Neural cell (in vitro differentiated cells): ENCODE results near the gene PCP4. TPM values are rescaled to one million over a fixed set of nuclear protein-coding genes. Genes with fewer than 3 reads are reported as not detected.
A peak's percentile ranks its signal among the peaks of the same experiment; 100 is the strongest.

Source experiments
- H2AFZ ChIP-seq: fragments of 200-600, 300-800 bp; sonication (generic), shearing (Covaris generic); 2 replicates; pipeline ENCODE4 v1.6.0; 2014; ENCODE audit warnings: low read depth, mild to moderate bottlenecking, antibody characterized with exemption, low read length, moderate library complexity
- H3F3A ChIP-seq: fragments of 200-600 bp; shearing (Covaris generic); 2 replicates; pipeline ENCODE4 v1.6.1; 2016; ENCODE audit warnings: mild to moderate bottlenecking, moderate library complexity, mixed read lengths, antibody characterized with exemption, low read length; ENCODE audit not compliant: insufficient read depth, poor library complexity, severe bottlenecking
- H3K27ac ChIP-seq: fragments of 200-600, 300-800 bp; sonication (generic), shearing (Covaris generic); 2 replicates; pipeline ENCODE4 v1.5.1; 2014; ENCODE audit warnings: mild to moderate bottlenecking, low read length, moderate library complexity
- H3K27me3 ChIP-seq: fragments of 300-800, 200-600 bp; sonication (generic), shearing (Covaris generic); 2 replicates; pipeline ENCODE4 v1.6.0; 2014; ENCODE audit warnings: mild to moderate bottlenecking, low read depth, low read length, moderate library complexity; ENCODE audit not compliant: insufficient read depth
- H3K36me3 ChIP-seq: fragments of 300-800, 200-600 bp; sonication (generic), shearing (Covaris generic); 2 replicates; pipeline ENCODE4 v1.5.1; 2014; ENCODE audit warnings: mild to moderate bottlenecking, antibody characterized with exemption, low read length, moderate library complexity; ENCODE audit not compliant: insufficient read depth
- H3K4me2 ChIP-seq: fragments of 300-800, 200-600 bp; sonication (generic), shearing (Covaris generic); 2 replicates; pipeline ENCODE4 v1.6.0; 2014; ENCODE audit warnings: mild to moderate bottlenecking, low read length
- H3K4me3 ChIP-seq: fragments of 300-800, 200-600 bp; sonication (generic), shearing (Covaris generic); 2 replicates; pipeline ENCODE4 v1.5.1; 2014; ENCODE audit warnings: mild to moderate bottlenecking, low read length, moderate library complexity
- H3K79me2 ChIP-seq: fragments of 200-600 bp; shearing (Covaris generic); replicated peaks from 2 replicates; pipeline ENCODE4 v1.6.0; 2014; ENCODE audit warnings: mild to moderate bottlenecking, low read length, moderate library complexity; ENCODE audit not compliant: insufficient read depth
- H3K9ac ChIP-seq: fragments of 300-800, 200-600 bp; sonication (generic), shearing (Covaris generic); 2 replicates; pipeline ENCODE4 v1.6.1; 2016; ENCODE audit warnings: mild to moderate bottlenecking, low read length, mixed read lengths
- H3K9me2 ChIP-seq: fragments of 200-600 bp; shearing (Covaris generic); 2 replicates; pipeline ENCODE4 v1.6.1; 2016; ENCODE audit warnings: mild to moderate bottlenecking, low read length, mixed read lengths; ENCODE audit not compliant: insufficient read depth
- H3K9me3 ChIP-seq: fragments of 200-600, 300-800 bp; sonication (generic), shearing (Covaris generic); 2 replicates; pipeline ENCODE4 v1.6.1; 2016; ENCODE audit warnings: mild to moderate bottlenecking, mixed run types, low read length, moderate library complexity, mixed read lengths
- H4K20me1 ChIP-seq: fragments of 200-600 bp; shearing (Covaris generic); 2 replicates; pipeline ENCODE4 v1.6.1; 2016; ENCODE audit warnings: mild to moderate bottlenecking, mixed run types; ENCODE audit not compliant: insufficient read depth
- EP300 ChIP-seq: fragments of 450-650 bp; conservative IDR thresholded peaks from 2 replicates; pipeline ENCODE4 v1.6.1; 2014; ENCODE audit warnings: antibody characterized with exemption, mild to moderate bottlenecking, moderate library complexity; ENCODE audit not compliant: poor library complexity, severe bottlenecking
- EZH2 ChIP-seq: fragments of 200-600, 300-800 bp; shearing (Covaris generic), sonication (generic); IDR thresholded peaks from 2 replicates; pipeline ENCODE4 v1.6.1; 2014; ENCODE audit warnings: antibody characterized with exemption, low read length, borderline replicate concordance, mild to moderate bottlenecking; ENCODE audit not compliant: insufficient read depth, poor library complexity, severe bottlenecking
- MXI1 ChIP-seq: fragments of 450-650 bp; conservative IDR thresholded peaks from 2 replicates; pipeline ENCODE4 v1.6.1; 2014; ENCODE audit warnings: antibody characterized with exemption, mild to moderate bottlenecking; ENCODE audit not compliant: poor library complexity, severe bottlenecking
- POLR2AphosphoS5 ChIP-seq: IDR thresholded peaks from 2 replicates; pipeline ENCODE4 v1.6.1; 2012
- RAD21 ChIP-seq: fragments of 450-650 bp; conservative IDR thresholded peaks from 2 replicates; pipeline ENCODE4 v1.6.1; 2014; ENCODE audit warnings: antibody characterized with exemption, mild to moderate bottlenecking, moderate library complexity
- SMC3 ChIP-seq: fragments of 450-650 bp; conservative IDR thresholded peaks from 2 replicates; pipeline ENCODE4 v1.6.1; 2014; ENCODE audit warnings: antibody characterized with exemption, mild to moderate bottlenecking, moderate library complexity; ENCODE audit not compliant: poor library complexity
- TAF1 ChIP-seq: IDR thresholded peaks from 2 replicates; pipeline ENCODE4 v1.6.1; 2012; ENCODE audit warnings: low read depth
- polyA minus RNA-seq: library from RNA; depleted of rRNA, polyadenylated mRNA; stranded (reverse); fragments of >200 nt; gene quantifications from 2 replicates; pipeline ENCODE4 v1.2.3, GENCODE V29; 2014
- polyA plus RNA-seq: library from polyadenylated mRNA; depleted of rRNA; stranded (reverse); fragments of >200 nt; gene quantifications from 2 replicates; pipeline ENCODE4 v1.2.3, GENCODE V29; 2014
- TF ChIP-seq, protein P1 (sequence below): IDR thresholded peaks from 2 replicates; pipeline ENCODE4 v1.6.1; 2012; ENCODE audit warnings: borderline replicate concordance
- TF ChIP-seq, protein P2 (sequence below): fragments of 450-650 bp; IDR thresholded peaks from 2 replicates; pipeline ENCODE4 v1.5.1; 2014; ENCODE audit warnings: antibody characterized with exemption, mild to moderate bottlenecking, moderate library complexity; ENCODE audit not compliant: poor library complexity, severe bottlenecking

Gene PCP4
- polyA plus RNA-seq (9.2 and 10.1 TPM in 2 replicates), polyA minus RNA-seq (2.7 TPM in 1 of 2 replicates, not detected in the other)

DNA sequence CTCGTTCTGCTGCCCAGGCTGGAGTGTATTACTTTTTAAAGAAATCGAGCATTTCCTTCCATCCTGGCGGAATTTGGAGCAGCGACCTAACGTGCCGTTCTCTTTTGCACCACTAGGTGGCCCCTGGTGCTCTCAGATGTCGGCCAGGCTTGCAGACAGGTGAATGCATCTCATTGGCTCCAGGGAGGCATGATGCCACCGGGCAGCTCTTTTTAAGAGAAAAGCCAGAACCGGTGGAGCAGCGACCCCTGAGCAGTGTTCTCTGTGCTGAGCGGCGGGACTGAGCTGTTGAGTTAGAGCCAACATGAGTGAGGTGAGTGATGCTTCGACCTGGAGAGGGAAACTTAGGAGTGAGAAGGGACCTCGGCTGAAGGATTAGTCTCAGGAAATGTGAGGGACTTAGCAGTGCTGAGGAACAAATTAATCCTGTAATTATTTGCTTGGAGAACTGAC, at the start of gene PCP4:
Gene PCP4 (plus strand): TSS at position 241 of the 453 bp plus-strand sequence. CDS start 64 bp downstream, at position 305.
- TF ChIP-seq, protein P1, sequence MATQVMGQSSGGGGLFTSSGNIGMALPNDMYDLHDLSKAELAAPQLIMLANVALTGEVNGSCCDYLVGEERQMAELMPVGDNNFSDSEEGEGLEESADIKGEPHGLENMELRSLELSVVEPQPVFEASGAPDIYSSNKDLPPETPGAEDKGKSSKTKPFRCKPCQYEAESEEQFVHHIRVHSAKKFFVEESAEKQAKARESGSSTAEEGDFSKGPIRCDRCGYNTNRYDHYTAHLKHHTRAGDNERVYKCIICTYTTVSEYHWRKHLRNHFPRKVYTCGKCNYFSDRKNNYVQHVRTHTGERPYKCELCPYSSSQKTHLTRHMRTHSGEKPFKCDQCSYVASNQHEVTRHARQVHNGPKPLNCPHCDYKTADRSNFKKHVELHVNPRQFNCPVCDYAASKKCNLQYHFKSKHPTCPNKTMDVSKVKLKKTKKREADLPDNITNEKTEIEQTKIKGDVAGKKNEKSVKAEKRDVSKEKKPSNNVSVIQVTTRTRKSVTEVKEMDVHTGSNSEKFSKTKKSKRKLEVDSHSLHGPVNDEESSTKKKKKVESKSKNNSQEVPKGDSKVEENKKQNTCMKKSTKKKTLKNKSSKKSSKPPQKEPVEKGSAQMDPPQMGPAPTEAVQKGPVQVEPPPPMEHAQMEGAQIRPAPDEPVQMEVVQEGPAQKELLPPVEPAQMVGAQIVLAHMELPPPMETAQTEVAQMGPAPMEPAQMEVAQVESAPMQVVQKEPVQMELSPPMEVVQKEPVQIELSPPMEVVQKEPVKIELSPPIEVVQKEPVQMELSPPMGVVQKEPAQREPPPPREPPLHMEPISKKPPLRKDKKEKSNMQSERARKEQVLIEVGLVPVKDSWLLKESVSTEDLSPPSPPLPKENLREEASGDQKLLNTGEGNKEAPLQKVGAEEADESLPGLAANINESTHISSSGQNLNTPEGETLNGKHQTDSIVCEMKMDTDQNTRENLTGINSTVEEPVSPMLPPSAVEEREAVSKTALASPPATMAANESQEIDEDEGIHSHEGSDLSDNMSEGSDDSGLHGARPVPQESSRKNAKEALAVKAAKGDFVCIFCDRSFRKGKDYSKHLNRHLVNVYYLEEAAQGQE: no peak
- no peak for TF ChIP-seq TAF1
- peak; percentile 91 for TF ChIP-seq RAD21
- no peak for TF ChIP-seq POLR2AphosphoS5
- no peak for TF ChIP-seq EZH2
- peak; percentile 93 for TF ChIP-seq SMC3
- TF ChIP-seq EP300: no peak
- TF ChIP-seq MXI1: peak; percentile 28
- TF ChIP-seq, protein P2, sequence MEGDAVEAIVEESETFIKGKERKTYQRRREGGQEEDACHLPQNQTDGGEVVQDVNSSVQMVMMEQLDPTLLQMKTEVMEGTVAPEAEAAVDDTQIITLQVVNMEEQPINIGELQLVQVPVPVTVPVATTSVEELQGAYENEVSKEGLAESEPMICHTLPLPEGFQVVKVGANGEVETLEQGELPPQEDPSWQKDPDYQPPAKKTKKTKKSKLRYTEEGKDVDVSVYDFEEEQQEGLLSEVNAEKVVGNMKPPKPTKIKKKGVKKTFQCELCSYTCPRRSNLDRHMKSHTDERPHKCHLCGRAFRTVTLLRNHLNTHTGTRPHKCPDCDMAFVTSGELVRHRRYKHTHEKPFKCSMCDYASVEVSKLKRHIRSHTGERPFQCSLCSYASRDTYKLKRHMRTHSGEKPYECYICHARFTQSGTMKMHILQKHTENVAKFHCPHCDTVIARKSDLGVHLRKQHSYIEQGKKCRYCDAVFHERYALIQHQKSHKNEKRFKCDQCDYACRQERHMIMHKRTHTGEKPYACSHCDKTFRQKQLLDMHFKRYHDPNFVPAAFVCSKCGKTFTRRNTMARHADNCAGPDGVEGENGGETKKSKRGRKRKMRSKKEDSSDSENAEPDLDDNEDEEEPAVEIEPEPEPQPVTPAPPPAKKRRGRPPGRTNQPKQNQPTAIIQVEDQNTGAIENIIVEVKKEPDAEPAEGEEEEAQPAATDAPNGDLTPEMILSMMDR: peak; percentile 91
- no peak within 1 kb of the TSS for H3K27ac ChIP-seq
- H3K4me2 ChIP-seq: peak within 1 kb of the TSS; percentile 34

DNA sequence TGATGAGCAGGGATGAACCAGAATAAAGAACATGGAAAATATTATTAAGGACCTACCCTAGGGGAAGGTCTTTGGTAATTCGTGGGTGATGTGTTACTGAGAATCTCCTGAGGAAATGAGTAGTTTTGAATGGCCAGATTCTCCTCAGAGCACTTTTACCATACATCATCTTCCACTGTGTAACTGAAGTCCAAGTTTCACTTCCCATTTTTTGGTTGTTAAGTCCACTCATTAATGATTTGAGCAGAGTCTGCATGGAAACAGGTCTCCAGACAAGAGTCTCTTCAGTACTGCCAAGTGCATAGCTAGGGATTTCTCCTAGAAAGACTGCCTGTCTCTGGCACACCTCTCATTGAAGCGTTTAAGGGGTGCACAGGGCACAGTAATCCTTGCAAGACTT, 48.7 kb upstream of the PCP4 start:
- Histone ChIP-seq H3K9ac (no peak overlapping the region), H3F3A (no peaks in the 10 kb centered on the region), H3K4me3 (no peak overlapping the region), H3K9me2 (no peaks in the 10 kb centered on the region), H2AFZ (no peak overlapping the region), H3K36me3 (no peaks in the 10 kb centered on the region), H4K20me1 (no peaks in the 10 kb centered on the region), H3K27ac (no peak overlapping the region), H3K79me2 (no peaks in the 10 kb centered on the region), H3K27me3 (no peaks in the 10 kb centered on the region), H3K9me3 (no peaks in the 10 kb centered on the region), H3K4me2 (no peak overlapping the region)
- no peak for TF ChIP-seq RAD21
- TF ChIP-seq, protein P2: no peak
- TF ChIP-seq SMC3: no peak
- TF ChIP-seq TAF1: no peak
- no peak for TF ChIP-seq EP300
- TF ChIP-seq POLR2AphosphoS5: no peak

More for the DNA sequence above, at the start of gene PCP4:
- Histone ChIP-seq H3K9ac (no peak within 1 kb of the TSS), H4K20me1 (no peaks in the 10 kb centered on the region), H3K36me3 (no peaks in the 10 kb centered on the region), H2AFZ (no peak within 1 kb of the TSS), H3K4me3 (peak within 1 kb of the TSS; percentile 53), H3K9me3 (no peaks in the 10 kb centered on the region), H3K27me3 (no peaks in the 10 kb centered on the region), H3K79me2 (no peaks in the 10 kb centered on the region), H3K9me2 (no peaks in the 10 kb centered on the region), H3F3A (no peaks in the 10 kb centered on the region)
